BLaER1 treated with 17β-estradiol and CSF1 and Interleukin-3, amounts not matched to agents 10 nM and 100 nM (cell line): ENCODE data around the gene BCO2.
A peak's percentile ranks its signal among the peaks of the same experiment; 100 is the strongest.

Experiments
- H3K27ac ChIP-seq, 11 experiments: shearing (Covaris generic); formaldehyde crosslinking; 2 replicates each; pipeline ENCODE4 v1.8.1; 2022
- H3K27me3 ChIP-seq, 11 experiments: shearing (Covaris generic); formaldehyde crosslinking; 2 replicates each; pipeline ENCODE4 v1.8.1; 2022
- H3K36me3 ChIP-seq, 11 experiments: shearing (Covaris generic); formaldehyde crosslinking; 2 replicates each; pipeline ENCODE4 v1.8.1; 2022
- H3K4me1 ChIP-seq, 10 experiments: shearing (Covaris generic); formaldehyde crosslinking; 2 replicates each; pipeline ENCODE4 v1.8.1; 2022
- H3K4me2 ChIP-seq, 11 experiments: shearing (Covaris generic); formaldehyde crosslinking; 2 replicates each; pipeline ENCODE4 v1.8.1; 2022
- H3K4me3 ChIP-seq, 10 experiments: shearing (Covaris generic); formaldehyde crosslinking; 2 replicates each; pipeline ENCODE4 v1.8.1; 2022
- H3K9ac ChIP-seq, 11 experiments: shearing (Covaris generic); formaldehyde crosslinking; 2 replicates each; pipeline ENCODE4 v1.8.1; 2022
- H3K9me3 ChIP-seq, 11 experiments: shearing (Covaris generic); formaldehyde crosslinking; replicated peaks in 1 of 11; 2 replicates each; pipeline ENCODE4 v1.8.1; 2022
- H4K20me1 ChIP-seq, 11 experiments: shearing (Covaris generic); formaldehyde crosslinking; 2 replicates each; pipeline ENCODE4 v1.8.1; 2022
- Cebpa-rat ChIP-seq, 11 experiments: shearing (Covaris generic); IDR thresholded peaks; 2 replicates each; pipeline ENCODE4 v1.8.1; 2022

The BCO2 gene

DNA sequence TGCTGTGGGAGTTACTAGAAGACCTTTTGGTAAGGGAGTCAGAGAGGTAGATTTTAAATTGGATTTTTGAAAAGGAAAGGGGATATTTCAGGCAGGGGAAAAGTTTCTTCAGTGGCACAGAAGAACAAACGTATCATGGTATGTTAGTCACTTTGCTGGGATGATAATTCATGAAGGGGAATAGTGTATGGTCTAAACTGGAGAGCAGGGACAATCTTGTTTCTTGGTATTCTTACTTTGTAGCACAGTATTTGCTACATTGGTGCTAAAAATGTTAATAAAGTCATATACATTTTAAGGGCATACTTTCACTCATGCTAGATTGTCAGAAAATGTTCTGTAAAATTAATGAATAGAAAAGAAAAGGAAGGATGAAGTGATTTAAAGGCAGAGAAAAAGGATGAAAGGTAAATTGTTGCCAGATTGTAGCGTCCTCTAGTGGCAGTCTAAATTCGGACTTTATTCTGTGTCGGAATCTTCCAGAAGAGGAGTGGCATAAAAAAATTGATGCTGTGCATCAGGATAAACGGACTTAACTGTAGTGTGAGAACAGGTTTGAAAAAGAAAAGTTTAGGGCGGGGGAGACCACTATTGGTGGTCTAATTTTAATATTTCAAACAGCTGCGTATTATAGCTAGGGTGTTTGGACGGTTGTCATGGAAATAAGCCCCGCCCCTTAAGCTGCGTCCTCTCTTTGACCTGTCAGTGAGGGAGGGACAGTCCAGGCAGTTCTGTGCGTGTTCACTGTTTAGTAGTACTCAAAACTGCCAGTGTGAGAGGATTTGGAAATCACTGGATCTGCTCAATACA lies at the start of gene BCO2:
TSS of gene BCO2 (plus strand) at position 724 of the 810 bp plus-strand sequence. CDS start 90 bp downstream, outside the sequence.
- peaks cover 16 to 46% (median 34%) of the 10 kb centered on the region in 10 experiments for H3K4me1 ChIP-seq
- H3K27ac ChIP-seq: peak within 1 kb of the TSS in 1 of 11 experiments; percentile 5; a peak in 1 of 22 replicates
- peak within 1 kb of the TSS in 2 of 10 experiments; percentile 15 to 24; a peak in 3 of 20 replicates for H3K4me3 ChIP-seq
- no peaks in the 10 kb centered on the region for H3K9me3 ChIP-seq
- no peaks in the 10 kb centered on the region for H3K36me3 ChIP-seq
- TF ChIP-seq Cebpa-rat (IDR thresholded peaks at IDR 0.05): no peak
- H4K20me1 ChIP-seq: no peaks in the 10 kb centered on the region
- peak within 1 kb of the TSS in 8 of 11 experiments; percentile 11 to 71 (median 24); a peak in 13 of 22 replicates for H3K4me2 ChIP-seq
- 0 out of 22 replicates have a peak within 1 kb of the TSS, but pooled peaks of 1 of the 11 experiments have one; percentile 27 for H3K9ac ChIP-seq
- no peaks in the 10 kb centered on the region for H3K27me3 ChIP-seq

GRCh38 chr11:112127056-112127455 lies 48.3 kb upstream of the BCO2 start:
- Histone ChIP-seq H3K9ac (no peak overlapping the region), H3K4me2 (no peak overlapping the region), H3K27me3 (no peaks in the 10 kb centered on the region), H3K36me3 (no peaks in the 10 kb centered on the region), H3K27ac (no peak overlapping the region), H3K4me1 (peaks cover 0 to 54% (median 0%) of the 10 kb centered on the region in 10 experiments; a peak in 8 of 20 replicates), H3K4me3 (no peak overlapping the region), H4K20me1 (no peaks in the 10 kb centered on the region), H3K9me3 (no peaks in the 10 kb centered on the region)
- TF ChIP-seq Cebpa-rat (IDR thresholded peaks at IDR 0.05): no peak

DNA sequence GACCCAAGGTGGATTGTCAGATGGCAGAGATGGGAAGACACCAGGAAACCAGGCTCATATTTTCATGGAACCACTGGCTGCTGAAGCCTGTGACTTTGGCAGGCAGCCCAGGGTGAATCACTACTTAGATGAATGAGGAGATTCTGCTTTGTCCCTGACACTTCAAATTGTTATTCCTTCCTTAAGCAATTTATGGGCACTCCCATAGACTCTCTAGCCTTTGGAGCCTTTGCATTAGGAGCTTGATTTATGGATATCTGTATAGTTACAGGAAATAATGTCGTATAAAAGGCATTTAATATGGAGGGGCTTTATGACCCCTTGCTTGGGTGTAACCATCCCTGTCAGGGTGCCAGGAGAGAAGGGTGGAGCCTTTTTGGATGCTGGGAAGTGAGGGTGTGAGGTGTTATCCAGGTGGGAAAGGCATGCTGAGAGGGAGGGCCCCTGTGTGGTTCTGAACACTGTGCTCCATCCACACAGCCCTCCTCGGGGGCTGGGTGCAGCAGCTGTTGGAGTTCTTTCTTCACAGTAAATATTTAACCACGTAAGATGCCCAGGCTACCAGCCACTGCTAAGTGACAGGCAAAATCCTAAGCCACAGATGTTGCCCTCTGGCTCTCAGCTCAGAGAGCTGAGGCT lies 46.7 kb upstream of the BCO2 start:
- Histone ChIP-seq H3K27me3 (no peaks in the 10 kb centered on the region), H3K9ac (no peak overlapping the region), H3K27ac (peak overlapping the region in 2 of 11 experiments; percentile 5 to 48; a peak in 2 of 22 replicates), H3K4me2 (peak overlapping the region in 3 of 11 experiments; percentile 68 to 78 (median 77); a peak in 6 of 22 replicates), H3K36me3 (no peaks in the 10 kb centered on the region), H4K20me1 (no peaks in the 10 kb centered on the region), H3K9me3 (no peaks in the 10 kb centered on the region), H3K4me3 (no peak overlapping the region), H3K4me1 (peaks cover 0 to 61% (median 0%) of the 10 kb centered on the region in 10 experiments; a peak in 8 of 20 replicates)
- TF ChIP-seq Cebpa-rat (IDR thresholded peaks at IDR 0.05): no peak

- Histone ChIP-seq H3K27ac (peak overlapping the region in 3 of 11 experiments; percentile 24 to 48 (median 29); a peak in 4 of 22 replicates), H3K9ac (no peak overlapping the region), H3K4me2 (peak overlapping the region in 4 of 11 experiments; percentile 15 to 78 (median 72); a peak in 8 of 22 replicates), H3K4me1 (peaks cover 0 to 63% (median 0%) of the 10 kb centered on the region in 10 experiments; a peak in 8 of 20 replicates), H3K36me3 (no peaks in the 10 kb centered on the region), H3K9me3 (no peaks in the 10 kb centered on the region), H4K20me1 (no peaks in the 10 kb centered on the region), H3K4me3 (no peak overlapping the region), H3K27me3 (no peaks in the 10 kb centered on the region)
- TF ChIP-seq Cebpa-rat (IDR thresholded peaks at IDR 0.05): no peak
Observed at GRCh38 chr11:112129656-112130055, 45.7 kb upstream of the BCO2 start.

DNA sequence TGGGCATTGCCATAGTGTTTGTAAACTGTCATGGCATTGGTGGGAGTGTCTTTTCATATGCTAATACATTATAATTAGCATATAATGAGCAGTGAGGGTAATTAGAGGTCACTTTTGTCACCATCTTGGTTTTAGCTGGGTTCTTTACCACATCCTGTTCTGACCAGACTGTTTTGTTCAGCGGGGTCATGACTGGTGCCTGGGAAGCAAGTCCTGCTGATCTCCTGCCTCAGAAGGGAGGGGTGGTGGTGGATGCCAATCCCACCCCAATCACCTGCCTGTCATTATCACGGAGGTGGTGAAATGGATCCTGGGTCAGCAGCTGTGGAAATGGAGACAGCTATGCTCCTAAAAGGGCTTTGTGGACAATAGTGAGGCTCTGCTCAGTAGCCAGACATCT lies 42.6 kb upstream of the BCO2 start:
- Histone ChIP-seq H3K9me3 (no peaks in the 10 kb centered on the region), H3K4me3 (no peak overlapping the region), H3K27ac (no peak overlapping the region), H3K4me1 (peaks cover 0 to 60% (median 0%) of the 10 kb centered on the region in 10 experiments; a peak in 8 of 20 replicates), H3K27me3 (no peaks in the 10 kb centered on the region), H3K36me3 (no peaks in the 10 kb centered on the region), H4K20me1 (no peaks in the 10 kb centered on the region), H3K4me2 (peak overlapping the region in 4 of 11 experiments; percentile 4 to 77 (median 62); a peak in 7 of 22 replicates), H3K9ac (no peak overlapping the region)
- no peak for TF ChIP-seq Cebpa-rat (IDR thresholded peaks at IDR 0.05)

GRCh38 chr11:112134473-112134872 lies 40.8 kb upstream of the BCO2 start:
- TF ChIP-seq Cebpa-rat (IDR thresholded peaks at IDR 0.05): no peak
- Histone ChIP-seq H4K20me1 (no peaks in the 10 kb centered on the region), H3K27me3 (no peaks in the 10 kb centered on the region), H3K9me3 (no peaks in the 10 kb centered on the region), H3K4me1 (peaks cover 0 to 44% (median under 1%) of the 10 kb centered on the region in 10 experiments; a peak in 9 of 20 replicates), H3K36me3 (no peaks in the 10 kb centered on the region), H3K4me2 (no peak overlapping the region), H3K9ac (no peak overlapping the region), H3K4me3 (no peak overlapping the region), H3K27ac (no peak overlapping the region)

DNA sequence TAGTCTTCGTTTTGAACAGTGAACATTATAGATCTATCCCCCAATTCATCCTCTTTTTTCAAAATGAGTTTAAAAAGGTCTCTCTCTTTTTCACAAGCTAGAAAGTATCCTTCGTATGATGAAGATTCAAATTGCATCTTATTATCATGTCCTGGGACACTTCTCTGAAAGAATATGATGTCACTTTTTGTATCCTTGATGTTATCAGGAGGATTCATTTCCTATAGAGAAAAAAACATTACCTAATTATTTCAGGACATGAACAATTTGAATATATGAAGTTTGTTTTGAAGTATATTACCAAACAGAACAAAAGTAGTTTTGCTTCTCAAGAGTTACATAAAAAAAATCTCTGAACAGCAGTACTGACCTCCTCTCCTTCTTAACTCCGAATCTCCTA lies 31.7 kb upstream of the BCO2 start:
- H3K4me1 ChIP-seq: peaks cover 0 to 15% (median 8%) of the 10 kb centered on the region in 10 experiments; a peak in 10 of 20 replicates
- H3K4me2 ChIP-seq: no peak overlapping the region
- peaks cover 6 to 16% (median 10%) of the 10 kb centered on the region in 11 experiments; a peak in 21 of 22 replicates for H3K9me3 ChIP-seq
- no peak overlapping the region for H3K27ac ChIP-seq
- no peak for TF ChIP-seq Cebpa-rat (IDR thresholded peaks at IDR 0.05)
- H3K36me3 ChIP-seq: peaks cover 0 to 6% (median 0%) of the 10 kb centered on the region in 11 experiments; a peak in 1 of 22 replicates
- H3K27me3 ChIP-seq: no peaks in the 10 kb centered on the region
- H4K20me1 ChIP-seq: no peaks in the 10 kb centered on the region
- H3K4me3 ChIP-seq: no peak overlapping the region
- no peak overlapping the region for H3K9ac ChIP-seq

- Histone ChIP-seq H3K36me3 (no peaks in the 10 kb centered on the region), H3K4me2 (peak overlapping the region in 5 of 11 experiments; percentile 2 to 20 (median 10); a peak in 3 of 22 replicates)
Observed at GRCh38 chr11:112150517-112150916, 24.8 kb upstream of the BCO2 start.

More at GRCh38 chr11:112150517-112150916, 24.8 kb upstream of the BCO2 start:
- no peaks in the 10 kb centered on the region for H3K9me3 ChIP-seq
- no peak overlapping the region for H3K27ac ChIP-seq
- no peaks in the 10 kb centered on the region for H3K27me3 ChIP-seq
- peaks cover 0 to 7% (median 1%) of the 10 kb centered on the region in 10 experiments; a peak in 1 of 20 replicates for H3K4me1 ChIP-seq
- H3K9ac ChIP-seq: no peak overlapping the region
- H3K4me3 ChIP-seq: no peak overlapping the region
- H4K20me1 ChIP-seq: no peaks in the 10 kb centered on the region
- TF ChIP-seq Cebpa-rat (IDR thresholded peaks at IDR 0.05): no peak
